Gastroesophageal sphincter (tissue), 3 donors: ENCODE results near the gene GALNT9.

ENCODE experiments used
- CTCF ChIP-seq, 4 experiments: fragments of 200-600 bp in 2 of 4; fragments of 450-650 bp in 2 of 4; sonication (generic) in 1 of 4; IDR thresholded peaks; one replicate each; pipeline ENCODE4 v1.5.1; 2017 to 2019; ENCODE audit warnings: antibody characterized with exemption in 4 of 4, mild to moderate bottlenecking in 2 of 4, moderate library complexity in 2 of 4
- EP300 ChIP-seq: sonication (generic); formaldehyde crosslinking; IDR thresholded peaks from one replicate; pipeline ENCODE4 v1.6.1; 2017; ENCODE audit warnings: antibody characterized with exemption, mild to moderate bottlenecking
- POLR2A ChIP-seq, 2 donors: fragments of 450-650 bp; IDR thresholded peaks; one replicate each; pipeline ENCODE4 v1.6.1; 2017; ENCODE audit warnings: antibody characterized with exemption in 2 of 2, mild to moderate bottlenecking in 2 of 2, moderate library complexity in 1 of 2

GRCh38 chr12:132328282-132329029 is 933 bp downstream of the GALNT9 start:
- TF ChIP-seq CTCF (IDR thresholded peaks at IDR 0.05) (no peak), EP300 (no peak), POLR2A (IDR thresholded peaks at IDR 0.05) (no peak)
